Upper lobe of right lung (tissue), 1 donor: ENCODE data around the gene LCK. TPM values are rescaled to one million over a fixed set of nuclear protein-coding genes. Genes with fewer than 3 reads are reported as not detected.

ENCODE experiments used
- ATAC-seq: fragments of 200-7000 bp; cut with Tn5 transposase; one replicate; pipeline ENCODE4 v1.9.1; 2020; ENCODE audit warnings: mild to moderate bottlenecking, moderate library complexity
- DNase-seq: peaks from one replicate; pipeline ENCODE4 v3.0.0-alpha.2; 2020
- H3K27ac ChIP-seq: fragments of 200-600 bp; one replicate; pipeline ENCODE4 v1.8.0; 2022
- H3K27me3 ChIP-seq: fragments of 200-600 bp; one replicate; pipeline ENCODE4 v1.8.0; 2022; ENCODE audit warnings: mild to moderate bottlenecking
- H3K36me3 ChIP-seq: fragments of 200-600 bp; one replicate; pipeline ENCODE4 v1.8.0; 2022
- H3K4me1 ChIP-seq: fragments of 200-600 bp; one replicate; pipeline ENCODE4 v1.8.0; 2022
- H3K4me3 ChIP-seq: fragments of 200-600 bp; one replicate; pipeline ENCODE4 v1.8.0; 2022; ENCODE audit warnings: mild to moderate bottlenecking
- H3K9me3 ChIP-seq: fragments of 200-600 bp; one replicate; pipeline ENCODE4 v1.8.0; 2022
- CTCF ChIP-seq: fragments of 200-600 bp; IDR thresholded peaks from one replicate; pipeline ENCODE4 v1.8.0; 2022; ENCODE audit warnings: antibody characterized with exemption
- intact Hi-C: fragments of 100-400 bp; cut with DNase I; formaldehyde crosslinking; loops from one replicate; pipeline ENCODE4 v1.11.0; 2022
- total RNA-seq: library from RNA; stranded (reverse); fragmentation: NEBNext Ultra II Directional; extraction: Animal tissue kit (Norgen Biotek cat#: 25700); gene quantifications from one replicate; pipeline ENCODE4 v1.2.1, GENCODE V29; 2021
- donor health status: DM: no; HTN: yes; CAD: no; lungs with severe emphysema.

Gene LCK
- total RNA-seq, 1 donor from 2014 or later = 8.3 TPM

GRCh38 chr1:32221980-32222755, 28.9 kb upstream of the LCK start, which contains the start of the genes EIF3I and TMEM234:
EIF3I (plus strand) TSS chr1:32222407; CDS start chr1:32222442, 35 bp downstream.
TMEM234 (minus strand) TSS chr1:32222353; CDS start chr1:32222322, 31 bp downstream.
- intact Hi-C loops = no loop called here
- TF ChIP-seq CTCF = no peak
- no peaks in the 10 kb centered on the region for H3K27me3 ChIP-seq
- peak within 1 kb of the TSS; percentile 97 for H3K27ac ChIP-seq
- H3K36me3 ChIP-seq = peaks cover 37% of the 10 kb centered on the region
- peak within 1 kb of the TSS; percentile 92 for H3K4me3 ChIP-seq
- no peaks in the 10 kb centered on the region for H3K9me3 ChIP-seq
- ATAC-seq (peak; percentile 97), DNase-seq (peak; percentile 95)
- H3K4me1 ChIP-seq = peaks cover 24% of the 10 kb centered on the region

- H3K27me3 ChIP-seq = no peaks in the 10 kb centered on the region
- peaks cover 24% of the 10 kb centered on the region for H3K4me1 ChIP-seq
- peaks cover 48% of the 10 kb centered on the region for H3K36me3 ChIP-seq
- no peak for ATAC-seq
- intact Hi-C loops = no loop called here
- peak overlapping the region; percentile 97 for H3K27ac ChIP-seq
- peak overlapping the region; percentile 92 for H3K4me3 ChIP-seq
- no peak for TF ChIP-seq CTCF
- no peak for DNase-seq
- H3K9me3 ChIP-seq = no peaks in the 10 kb centered on the region
These were observed 27.4 kb upstream of the LCK start for GRCh38 chr1:32223683-32224082.

- no peak overlapping the region for H3K4me3 ChIP-seq
- H3K4me1 ChIP-seq = peaks cover 24% of the 10 kb centered on the region
- H3K36me3 ChIP-seq = peaks cover 54% of the 10 kb centered on the region
- TF ChIP-seq CTCF = no peak
- no peak overlapping the region for H3K27ac ChIP-seq
- no peaks in the 10 kb centered on the region for H3K27me3 ChIP-seq
- no peak for DNase-seq
- intact Hi-C loops = no loop called here
- no peaks in the 10 kb centered on the region for H3K9me3 ChIP-seq
- no peak for ATAC-seq
These were observed 26.8 kb upstream of the LCK start for GRCh38 chr1:32224285-32224684.

GRCh38 chr1:32228771-32229170, 22.3 kb upstream of the LCK start:
- intact Hi-C loops = no loop called here
- no peak for DNase-seq
- no peak for TF ChIP-seq CTCF
- H3K4me3 ChIP-seq = no peak overlapping the region
- ATAC-seq = no peak
- H3K27me3 ChIP-seq = no peaks in the 10 kb centered on the region
- H3K9me3 ChIP-seq = no peaks in the 10 kb centered on the region
- peaks cover 5% of the 10 kb centered on the region for H3K4me1 ChIP-seq
- no peak overlapping the region for H3K27ac ChIP-seq
- peaks cover 91% of the 10 kb centered on the region for H3K36me3 ChIP-seq

GRCh38 chr1:32231843-32232432, 19.1 kb upstream of the LCK start:
- ATAC-seq (no peak), DNase-seq (no peak)
- no peaks in the 10 kb centered on the region for H3K9me3 ChIP-seq
- intact Hi-C loops = no loop called here
- no peak for TF ChIP-seq CTCF
- no peak overlapping the region for H3K27ac ChIP-seq
- H3K4me3 ChIP-seq = no peak overlapping the region
- H3K27me3 ChIP-seq = no peaks in the 10 kb centered on the region
- peaks cover 60% of the 10 kb centered on the region for H3K36me3 ChIP-seq
- no peaks in the 10 kb centered on the region for H3K4me1 ChIP-seq
